T-cell (primary cell): Measurements from ENCODE around the gene MRPL20. TPM values are rescaled to one million over a fixed set of nuclear protein-coding genes. Genes with fewer than 3 reads are reported as not detected.

Source experiments
- ATAC-seq, 4 experiments: fragments of 200-7000 bp in 3 of 4; fragments of 150-1000 bp in 1 of 4; cut with Tn5 transposase; replicated peaks in 1 of 4; 1 replicate in 3 of 4; 2 replicates in 1 of 4; pipeline ENCODE4 v1.10.0; 2021; ENCODE audit warnings: moderate library complexity in 3 of 4, mild to moderate bottlenecking in 2 of 4, moderate number of reproducible peaks in 1 of 4
- CTCF ChIA-PET, 2 donors: fragments of 300-600 bp; sonication (Branson Sonifier 250); formaldehyde crosslinking; loops; one replicate each; lab custom pipeline; 2022; ENCODE audit warnings: antibody characterized with exemption in 2 of 2; lab: Charles Lee
- POLR2A ChIA-PET, 2 donors: fragments of 300-600 bp; sonication (Branson Sonifier 250); formaldehyde crosslinking; loops; one replicate each; lab custom pipeline; 2022; ENCODE audit warnings: antibody characterized with exemption in 2 of 2; lab: Charles Lee
- DNase-seq, 35 experiments: peaks; one replicate each; pipeline versions ENCODE4 v3.0.0 to v3.0.0-alpha.2; 2013 to 2023
- H3K27ac ChIP-seq: one replicate; pipeline ENCODE4 v1.5.1; 2013; ENCODE audit warnings: low read length
- H3K27me3 ChIP-seq, 2 experiments: replicated peaks in 1 of 2; 1 replicate in 1 of 2; 2 replicates in 1 of 2; pipeline versions ENCODE4 v1.6.1 to v1.7.0; 2013; ENCODE audit warnings: low read length in 1 of 2, mixed read lengths in 1 of 2; ENCODE audit not compliant: control insufficient read depth in 2 of 2, insufficient read depth in 2 of 2; ENCODE audit errors: extremely low read depth in 1 of 2
- H3K36me3 ChIP-seq, 2 donors: 1 replicate in 1 of 2; 2 replicates in 1 of 2; pipeline versions ENCODE4 v1.6.1 to v1.7.0; 2013; ENCODE audit warnings: low read length in 1 of 2; ENCODE audit not compliant: control insufficient read depth in 2 of 2, insufficient read depth in 1 of 2; ENCODE audit errors: extremely low read depth in 1 of 2
- H3K4me1 ChIP-seq, 2 experiments: 1 replicate in 1 of 2; 2 replicates in 1 of 2; pipeline versions ENCODE4 v1.6.1 to v1.7.0; 2013; ENCODE audit warnings: low read length in 2 of 2, mixed read lengths in 1 of 2; ENCODE audit not compliant: insufficient read depth in 2 of 2, control insufficient read depth in 1 of 2; ENCODE audit errors: extremely low read depth in 1 of 2
- H3K4me3 ChIP-seq, 2 donors: 1 replicate in 1 of 2; 2 replicates in 1 of 2; pipeline versions ENCODE4 v1.5.1 to v1.7.0; 2013; ENCODE audit warnings: mild to moderate bottlenecking in 2 of 2, low read length in 1 of 2, moderate library complexity in 1 of 2; ENCODE audit not compliant: control insufficient read depth in 1 of 2; ENCODE audit errors: extremely low read depth in 1 of 2
- H3K9me3 ChIP-seq: 2 replicates; pipeline ENCODE4 v1.7.0; 2013
- H3K27ac Mint-ChIP-seq, 2 donors: one replicate each; pipeline ENCODE4 v1.8.0; 2020 to 2021; ENCODE audit warnings: mild to moderate bottlenecking in 2 of 2, mixed read lengths in 2 of 2
- H3K27me3 Mint-ChIP-seq, 2 donors: one replicate each; pipeline ENCODE4 v1.8.0; 2021 to 2022; ENCODE audit warnings: mixed read lengths in 2 of 2
- H3K36me3 Mint-ChIP-seq: one replicate; pipeline ENCODE4 v1.8.0; 2021; ENCODE audit warnings: mixed read lengths
- H3K4me1 Mint-ChIP-seq, 3 donors: one replicate each; pipeline ENCODE4 v1.8.0; 2020 to 2022; ENCODE audit warnings: mixed read lengths in 3 of 3, mild to moderate bottlenecking in 1 of 3
- H3K4me3 Mint-ChIP-seq, 3 donors: one replicate each; pipeline ENCODE4 v1.8.0; 2020 to 2022; ENCODE audit warnings: mild to moderate bottlenecking in 3 of 3, mixed read lengths in 3 of 3, moderate library complexity in 3 of 3
- H3K9me3 Mint-ChIP-seq, 3 donors: one replicate each; pipeline ENCODE4 v1.8.0; 2020 to 2022; ENCODE audit warnings: mixed read lengths in 3 of 3
- WGBS: methylation state at CpG from one replicate; pipeline ENCODE4 v1.1.5; 2013; ENCODE audit warnings: missing lambda C conversion rate; ENCODE audit not compliant: insufficient coverage; 5-methylcytosine and 5-hydroxymethylcytosine counted together
- total RNA-seq, 35 experiments: library from RNA in 6 of 35; stranded (reverse) in 6 of 35; fragments of 120-200 nt in 1 of 35; gene quantifications; one replicate each; pipeline versions ENCODE4 v1.2.1 to v1.2.4 and lab custom pipeline; 2013 to 2026

The MRPL20 gene
- total RNA-seq, 5 donors from 2014 or later (not counting 1 experiment from before 2014, with no cell fraction given): 106 to 123 (median 114) TPM

DNA sequence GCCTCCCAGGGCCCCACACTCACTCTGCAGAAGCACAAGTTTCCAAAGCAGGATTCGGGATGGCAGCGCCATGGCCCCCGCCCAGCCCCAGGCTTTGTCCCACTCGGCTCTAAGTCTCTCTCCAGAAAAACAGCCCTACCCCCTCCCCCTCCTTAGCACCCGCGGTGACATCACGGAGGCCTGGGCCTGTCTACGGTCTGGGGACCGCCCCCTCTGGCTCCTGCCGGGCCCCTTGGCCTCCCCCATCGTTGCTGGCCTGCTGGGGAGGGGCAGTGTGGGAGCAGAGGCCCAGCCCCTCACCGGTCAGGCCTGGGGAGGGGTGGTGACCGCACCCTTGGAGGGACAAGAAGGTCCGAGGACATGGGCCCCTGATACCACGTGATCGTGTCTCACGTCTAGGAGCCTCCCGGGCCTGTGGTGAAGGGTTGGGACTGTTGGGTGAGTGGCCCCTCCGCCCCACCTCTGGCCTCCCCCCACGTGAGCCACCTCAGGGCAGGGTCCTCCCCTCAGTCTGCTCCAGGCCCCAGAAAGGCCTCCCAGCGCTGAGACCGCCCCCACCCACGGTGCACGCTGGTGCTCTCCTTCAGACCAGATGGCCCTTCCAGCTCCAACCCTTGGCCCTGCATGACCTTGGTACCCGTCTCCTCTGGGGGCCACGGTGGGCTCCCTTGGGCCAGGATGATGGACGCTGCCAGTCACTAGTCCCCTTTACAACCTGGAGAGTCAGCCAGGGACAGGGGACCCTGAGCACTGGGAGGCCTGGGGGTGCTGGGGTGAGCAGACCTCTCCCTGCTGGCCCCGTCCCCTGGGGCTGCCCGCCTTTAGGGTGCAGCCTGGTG is 48.4 kb downstream of the MRPL20 start, which contains the start of gene MXRA8:
Gene MXRA8 (minus strand): TSS at position 123 of the 839 bp plus-strand sequence. CDS start 51 bp downstream, at position 72.
- ChIA-PET POLR2A (no interaction called here), CTCF (no interaction called here)
- no peak within 1 kb of the TSS for H3K27ac ChIP-seq
- peak in 1 of 4 experiments; percentile 30 for ATAC-seq
- H3K27me3 Mint-ChIP-seq: peaks cover 0 to 21% of the 10 kb centered on the region in 2 donors
- 34% methylated on average over 20 of the region's 29 CpGs for WGBS
- peaks cover 0 to 66% of the 10 kb centered on the region in 2 experiments for H3K27me3 ChIP-seq
- peaks cover 7 to 22% (median 16%) of the 10 kb centered on the region in 3 donors for H3K4me1 Mint-ChIP-seq
- no peaks in the 10 kb centered on the region for H3K36me3 ChIP-seq
- H3K27ac Mint-ChIP-seq: peak within 1 kb of the TSS; percentile 39 to 69
- no peak for DNase-seq
- no peaks in the 10 kb centered on the region for H3K9me3 ChIP-seq
- H3K36me3 Mint-ChIP-seq: no peaks in the 10 kb centered on the region
- H3K4me1 ChIP-seq: peaks cover 11 to 44% of the 10 kb centered on the region in 2 experiments
- peak within 1 kb of the TSS in 1 of 3 donors; percentile 73 for H3K4me3 Mint-ChIP-seq
- H3K4me3 ChIP-seq: peak within 1 kb of the TSS in 1 of 2 donors; percentile 26
- no peaks in the 10 kb centered on the region for H3K9me3 Mint-ChIP-seq

DNA sequence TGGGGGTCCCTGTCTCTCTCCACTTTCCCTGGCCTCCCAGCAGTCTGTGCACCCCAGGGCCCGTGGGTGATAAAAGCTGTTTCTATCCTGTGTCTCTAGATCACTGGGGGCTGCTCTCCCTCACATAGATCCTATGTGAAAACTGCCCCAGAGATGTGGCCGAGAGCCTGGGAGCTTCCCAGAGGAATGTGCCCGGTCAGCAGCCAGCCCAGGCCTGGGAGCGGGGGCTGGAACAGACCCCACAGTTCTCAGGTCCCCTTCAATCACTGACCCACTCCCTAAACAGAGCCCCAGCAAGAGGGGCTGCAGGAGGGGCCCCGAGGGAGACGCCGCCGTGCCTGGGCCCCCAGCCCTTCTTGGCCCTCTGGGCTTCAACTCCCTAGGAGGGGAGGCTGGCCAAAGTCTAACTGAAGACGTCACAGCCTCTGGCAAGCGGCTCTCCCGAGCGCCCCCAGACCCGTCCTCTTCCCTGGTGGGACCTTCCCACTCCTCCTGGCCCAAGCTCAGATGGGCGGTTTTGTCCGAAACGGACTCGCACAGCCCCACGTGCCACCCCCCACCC is 49.1 kb downstream of the MRPL20 start:
- WGBS: 39% methylated on average over 14 of the region's 18 CpGs
- peak overlapping the region in 1 of 2 donors; percentile 4 for H3K27ac Mint-ChIP-seq
- DNase-seq: no peak

DNA sequence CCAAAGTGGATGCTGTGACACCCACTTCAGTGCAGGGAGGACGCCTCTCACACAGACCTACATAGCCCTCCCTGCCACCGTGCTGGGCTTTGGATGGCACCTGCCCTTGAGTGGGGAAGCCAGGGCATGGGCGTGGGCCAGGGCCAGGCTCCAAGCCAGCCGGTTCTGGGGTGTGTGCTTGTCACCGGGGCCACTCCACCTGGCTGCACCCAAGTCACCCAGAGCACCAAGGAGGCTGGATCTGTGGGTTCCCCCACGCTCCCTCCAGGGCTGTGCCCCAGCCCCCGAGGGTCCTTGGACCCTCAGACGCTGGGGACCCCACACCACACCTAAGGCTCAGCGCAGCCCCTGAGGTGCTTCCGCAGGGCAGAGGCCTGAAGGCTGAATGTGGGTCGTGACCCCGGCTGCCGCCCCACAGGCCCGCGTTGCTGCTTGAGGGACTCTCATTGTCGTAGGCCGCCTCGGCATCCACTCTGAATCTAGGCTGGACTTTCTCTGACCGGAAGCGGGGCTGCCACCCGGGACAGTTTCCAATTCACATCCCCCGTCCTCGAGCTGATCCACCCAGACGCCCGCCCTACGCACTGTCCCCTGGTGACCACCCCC is 50.2 kb downstream of the MRPL20 start:
- CTCF ChIA-PET: no interaction called here
- H3K27me3 Mint-ChIP-seq: peaks cover 7 to 35% of the 10 kb centered on the region in 2 donors
- H3K27ac Mint-ChIP-seq: no peak overlapping the region
- DNase-seq: no peak
- Histone ChIP-seq H3K4me1 (peaks cover 11 to 59% of the 10 kb centered on the region in 2 experiments), H3K4me3 (no peak overlapping the region), H3K9me3 (no peaks in the 10 kb centered on the region), H3K27ac (no peak overlapping the region), H3K36me3 (no peaks in the 10 kb centered on the region), H3K27me3 (peaks cover 0 to 83% of the 10 kb centered on the region in 2 experiments)
- POLR2A ChIA-PET: no interaction called here
- no peaks in the 10 kb centered on the region for H3K9me3 Mint-ChIP-seq
- ATAC-seq: no peak
- peak overlapping the region in 1 of 3 donors; percentile 16 for H3K4me3 Mint-ChIP-seq
- H3K4me1 Mint-ChIP-seq: peaks cover 18 to 36% (median 22%) of the 10 kb centered on the region in 3 donors
- WGBS: 74% methylated on average over 26 of the region's 26 CpGs
- H3K36me3 Mint-ChIP-seq: no peaks in the 10 kb centered on the region

More for the DNA sequence above, 49.1 kb downstream of the MRPL20 start:
- peak overlapping the region in 1 of 3 donors; percentile 73 for H3K4me3 Mint-ChIP-seq
- H3K4me1 Mint-ChIP-seq: peaks cover 8 to 26% (median 16%) of the 10 kb centered on the region in 3 donors
- H3K4me3 ChIP-seq: no peak overlapping the region
- no peaks in the 10 kb centered on the region for H3K9me3 ChIP-seq
- ChIA-PET CTCF (no interaction called here), POLR2A (no interaction called here)
- no peak overlapping the region for H3K27ac ChIP-seq
- H3K9me3 Mint-ChIP-seq: no peaks in the 10 kb centered on the region
- ATAC-seq: no peak
- H3K27me3 ChIP-seq: peaks cover 0 to 73% of the 10 kb centered on the region in 2 experiments
- H3K27me3 Mint-ChIP-seq: peaks cover 0 to 25% of the 10 kb centered on the region in 2 donors
- no peaks in the 10 kb centered on the region for H3K36me3 ChIP-seq
- peaks cover 11 to 51% of the 10 kb centered on the region in 2 experiments for H3K4me1 ChIP-seq
- no peaks in the 10 kb centered on the region for H3K36me3 Mint-ChIP-seq

DNA sequence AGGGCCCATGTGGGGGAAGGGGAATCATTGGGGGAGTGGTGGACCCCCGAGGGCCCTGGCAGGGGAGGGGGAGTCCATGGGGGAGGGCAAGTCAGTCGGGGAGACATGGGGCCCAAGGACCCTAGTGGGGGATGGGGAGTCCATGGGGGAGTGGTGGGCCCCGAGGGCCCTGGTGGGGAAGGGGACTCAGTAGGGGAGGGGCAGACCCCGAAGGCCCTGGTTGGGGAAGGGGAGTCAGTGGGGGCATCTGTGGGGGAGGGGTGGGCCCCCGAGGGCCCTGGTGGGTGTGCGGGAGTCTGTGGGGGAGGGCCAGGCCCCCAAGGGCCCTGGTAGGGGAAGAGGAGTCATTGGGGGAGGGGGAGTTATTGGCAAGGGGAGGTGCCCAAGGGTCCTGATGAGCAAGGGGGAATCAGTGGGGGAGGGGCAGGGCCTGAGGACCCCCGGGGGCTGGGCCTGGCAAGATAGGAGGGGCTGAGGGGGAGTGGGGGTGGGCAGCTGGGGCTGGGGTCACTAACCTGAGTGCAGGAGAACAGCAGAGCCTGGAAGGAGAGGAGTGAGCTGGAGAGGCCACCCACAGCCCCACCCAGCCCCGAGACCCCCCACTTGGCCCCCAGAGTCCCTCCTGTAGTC is 50.8 kb downstream of the MRPL20 start:
- H3K27me3 Mint-ChIP-seq: peaks cover 7 to 35% of the 10 kb centered on the region in 2 donors
- ChIA-PET POLR2A (no interaction called here), CTCF (no interaction called here)
- H3K4me3 Mint-ChIP-seq: no peak overlapping the region
- Histone ChIP-seq H3K36me3 (no peaks in the 10 kb centered on the region), H3K9me3 (no peaks in the 10 kb centered on the region), H3K27ac (no peak overlapping the region), H3K4me3 (no peak overlapping the region), H3K4me1 (peaks cover 11 to 65% of the 10 kb centered on the region in 2 experiments), H3K27me3 (peaks cover 0 to 86% of the 10 kb centered on the region in 2 experiments)
- WGBS: 59% methylated on average over 6 of the region's 8 CpGs
- ATAC-seq: no peak
- DNase-seq: no peak
- no peaks in the 10 kb centered on the region for H3K36me3 Mint-ChIP-seq
- H3K27ac Mint-ChIP-seq: no peak overlapping the region
- peaks cover 18 to 36% (median 22%) of the 10 kb centered on the region in 3 donors for H3K4me1 Mint-ChIP-seq
- no peaks in the 10 kb centered on the region for H3K9me3 Mint-ChIP-seq

DNA sequence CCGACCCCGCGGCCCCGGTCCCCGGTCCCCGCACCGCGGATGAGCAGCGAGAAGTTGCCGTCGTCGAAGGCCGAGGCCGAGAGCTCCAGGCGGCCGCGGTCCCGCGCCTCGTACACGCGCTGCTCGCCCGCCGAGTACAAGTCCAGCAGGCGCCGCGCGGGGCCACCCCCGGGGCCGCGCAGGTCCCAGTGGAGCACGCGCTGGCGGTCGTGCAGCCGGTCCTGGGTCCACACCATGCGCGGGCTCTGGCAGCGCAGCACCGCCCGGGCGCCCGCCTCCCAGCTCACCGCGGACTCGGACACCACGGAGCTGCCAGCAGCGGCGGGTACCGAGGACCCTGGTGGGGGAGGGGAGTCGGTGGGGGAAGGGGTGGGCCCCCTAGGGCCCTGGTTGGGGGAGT is 51.7 kb downstream of the MRPL20 start:
- H3K9me3 Mint-ChIP-seq: no peaks in the 10 kb centered on the region
- ChIA-PET POLR2A (interaction anchor here in 1 of 2 donors (0.6 kb wide), 1 partner anchor 32 kb away, joined by 5 read pairs; no protein-coding TSS in a partner anchor), CTCF (no interaction called here)
- H3K4me1 Mint-ChIP-seq: peaks cover 18 to 33% (median 22%) of the 10 kb centered on the region in 3 donors
- Histone ChIP-seq H3K4me1 (peaks cover 11 to 63% of the 10 kb centered on the region in 2 experiments), H3K36me3 (no peaks in the 10 kb centered on the region), H3K9me3 (no peaks in the 10 kb centered on the region), H3K4me3 (no peak overlapping the region), H3K27me3 (peaks cover 0 to 79% of the 10 kb centered on the region in 2 experiments), H3K27ac (no peak overlapping the region)
- H3K27me3 Mint-ChIP-seq: peaks cover 7 to 31% of the 10 kb centered on the region in 2 donors
- no peak overlapping the region for H3K27ac Mint-ChIP-seq
- 4% methylated on average over 40 of the region's 52 CpGs for WGBS
- H3K36me3 Mint-ChIP-seq: no peaks in the 10 kb centered on the region
- DNase-seq: no peak
- H3K4me3 Mint-ChIP-seq: no peak overlapping the region
- ATAC-seq: peak in 2 of 4 experiments; percentile 5 to 14
